Epithelial cell of prostate (primary cell): ENCODE data around the gene HOXD9.

ENCODE experiments used
- DNase-seq: peaks from one replicate; pipeline ENCODE4 v3.0.0-alpha.2; 2011; ENCODE audit warnings: low read depth, low spot score
- H3K27ac ChIP-seq: fragments of 450-650 bp; 2 replicates; pipeline ENCODE4 v1.5.1; 2017; ENCODE audit warnings: mild to moderate bottlenecking

The HOXD9 gene

GRCh38 chr2:176097820-176098365 is 24.6 kb upstream of the HOXD9 start:
- no peak for DNase-seq
- H3K27ac ChIP-seq, result no peak overlapping the region

DNA sequence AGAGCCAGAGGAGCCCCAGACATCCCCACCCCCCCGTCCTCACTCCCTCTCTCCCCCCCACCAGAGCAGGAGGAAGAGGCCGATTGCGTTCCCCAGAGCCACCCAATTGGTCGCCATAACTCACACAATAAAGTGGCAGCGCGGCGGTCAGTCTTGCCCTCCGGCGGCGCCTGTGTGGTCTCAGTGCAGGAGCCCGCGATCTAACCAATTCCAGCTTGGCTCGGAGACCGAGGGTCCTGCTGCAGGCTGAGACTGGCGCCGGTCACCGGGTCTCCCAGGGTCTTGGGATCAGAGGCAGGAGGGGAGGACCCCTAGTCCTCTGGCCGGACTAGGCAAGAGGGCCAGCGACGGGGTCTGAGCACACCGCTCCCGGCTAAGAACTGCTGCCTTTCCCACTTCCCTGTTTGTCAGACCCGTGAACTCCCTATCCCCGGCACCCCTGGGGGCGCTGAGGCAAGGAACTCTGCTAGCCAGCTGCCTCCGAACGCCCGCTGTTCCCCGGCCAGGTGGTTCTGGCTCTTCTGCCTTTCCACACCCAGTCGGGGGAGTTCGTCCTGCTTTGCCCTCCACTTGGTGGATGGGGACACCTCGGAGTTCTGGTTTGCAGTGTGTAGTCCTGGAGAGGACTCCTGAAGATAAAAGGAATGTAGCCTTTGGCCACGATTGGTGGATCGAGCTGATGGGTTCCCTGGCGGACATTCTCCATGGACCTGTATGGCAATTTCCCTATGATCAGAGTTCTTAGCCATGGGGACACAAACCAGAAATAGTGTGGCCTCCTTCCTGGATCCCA is 24.0 kb upstream of the HOXD9 start:
- DNase-seq, result no peak
- H3K27ac ChIP-seq, result no peak overlapping the region

DNA sequence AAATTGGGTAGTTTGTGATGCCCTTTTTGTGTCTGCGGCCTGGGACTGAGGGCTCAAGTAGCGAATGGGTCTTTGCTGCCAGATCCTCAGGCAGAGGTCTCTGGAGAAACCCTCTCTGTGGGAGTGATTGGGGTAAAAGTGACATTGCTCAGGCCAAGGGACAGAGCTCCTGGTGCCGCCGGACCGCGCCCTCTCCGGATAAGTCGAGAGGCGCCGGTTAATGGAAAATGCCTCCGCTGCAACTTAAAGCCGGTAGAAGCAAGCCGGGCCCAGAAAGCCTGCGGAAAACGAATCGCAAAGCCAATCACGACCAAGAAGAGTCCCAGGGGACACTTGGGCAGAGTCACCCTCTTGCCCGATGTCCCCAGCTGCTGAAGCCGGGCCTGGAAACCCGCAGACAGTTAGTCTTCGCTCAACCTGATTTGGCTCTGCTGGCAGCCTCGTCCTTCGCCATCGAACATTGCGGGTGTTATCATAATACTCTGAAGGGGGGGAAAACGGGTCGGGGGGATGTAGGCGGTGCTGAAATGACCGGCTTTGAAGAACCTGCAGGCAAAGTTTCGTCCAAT is 23.3 kb upstream of the HOXD9 start:
- H3K27ac ChIP-seq, result no peak overlapping the region
- no peak for DNase-seq

- no peak for DNase-seq
- no peak within 1 kb of the TSS for H3K27ac ChIP-seq
Measured at GRCh38 chr2:176099728-176100546, 22.6 kb upstream of the HOXD9 start, which contains the start of gene HOXD12. Gene HOXD12, plus strand, starts transcription at chr2:176099795. Its CDS starts 7 bp downstream, at chr2:176099802.

DNA sequence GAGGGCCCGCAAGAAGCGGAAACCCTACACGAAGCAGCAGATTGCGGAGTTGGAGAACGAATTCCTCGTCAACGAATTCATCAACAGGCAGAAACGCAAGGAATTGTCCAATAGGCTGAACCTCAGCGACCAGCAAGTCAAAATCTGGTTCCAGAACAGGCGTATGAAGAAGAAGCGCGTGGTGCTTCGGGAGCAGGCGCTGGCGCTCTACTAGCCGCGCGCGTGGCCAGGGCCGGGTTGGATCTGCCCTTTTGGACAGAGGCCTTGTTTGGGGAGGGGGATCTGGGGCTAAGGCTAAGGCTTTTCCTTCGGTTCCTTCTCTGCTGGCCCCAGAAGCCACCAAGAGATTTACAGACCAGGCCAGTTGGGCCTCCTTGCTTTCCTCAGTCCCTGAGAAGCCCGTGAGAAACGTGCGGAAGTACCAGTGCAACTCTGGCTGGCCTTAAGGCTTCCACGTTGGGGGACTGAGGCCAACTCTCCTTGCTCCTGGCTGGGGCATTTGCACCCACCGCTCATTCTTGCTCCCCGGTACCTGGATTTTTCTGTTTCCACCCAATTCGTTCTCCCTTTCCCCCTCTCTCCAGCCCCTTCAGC is 21.9 kb upstream of the HOXD9 start:
- no peak overlapping the region for H3K27ac ChIP-seq
- no peak for DNase-seq

GRCh38 chr2:176101216-176101830 is 21.2 kb upstream of the HOXD9 start:
- no peak for DNase-seq
- no peak overlapping the region for H3K27ac ChIP-seq

DNA sequence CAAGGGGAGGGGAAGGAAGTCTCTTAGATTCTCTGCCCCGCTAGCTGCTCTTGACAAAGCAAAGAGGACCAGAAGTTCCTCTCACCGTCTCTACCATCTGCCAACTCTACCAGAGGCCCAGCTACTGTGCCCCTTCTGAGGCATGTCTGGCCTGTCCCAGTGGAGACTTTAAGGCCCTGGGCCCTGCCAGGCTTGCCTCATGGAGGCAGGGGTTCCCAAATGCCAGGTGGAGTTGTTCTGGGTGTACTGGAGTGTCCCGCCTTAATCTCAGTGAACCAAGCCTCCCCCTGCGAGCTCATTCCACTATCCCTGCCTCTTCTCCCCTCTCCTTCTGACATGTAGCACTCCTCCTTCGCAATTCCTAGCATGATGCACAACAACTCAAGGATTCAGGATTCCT is 20.7 kb upstream of the HOXD9 start:
- no peak overlapping the region for H3K27ac ChIP-seq
- no peak for DNase-seq

- H3K27ac ChIP-seq, result no peak overlapping the region
- no peak for DNase-seq
Measured at GRCh38 chr2:176102309-176102866, 20.1 kb upstream of the HOXD9 start.

- H3K27ac ChIP-seq, result peak overlapping the region; percentile 98
- no peak for DNase-seq
Measured at GRCh38 chr2:176103194-176103593, 19.3 kb upstream of the HOXD9 start.

DNA sequence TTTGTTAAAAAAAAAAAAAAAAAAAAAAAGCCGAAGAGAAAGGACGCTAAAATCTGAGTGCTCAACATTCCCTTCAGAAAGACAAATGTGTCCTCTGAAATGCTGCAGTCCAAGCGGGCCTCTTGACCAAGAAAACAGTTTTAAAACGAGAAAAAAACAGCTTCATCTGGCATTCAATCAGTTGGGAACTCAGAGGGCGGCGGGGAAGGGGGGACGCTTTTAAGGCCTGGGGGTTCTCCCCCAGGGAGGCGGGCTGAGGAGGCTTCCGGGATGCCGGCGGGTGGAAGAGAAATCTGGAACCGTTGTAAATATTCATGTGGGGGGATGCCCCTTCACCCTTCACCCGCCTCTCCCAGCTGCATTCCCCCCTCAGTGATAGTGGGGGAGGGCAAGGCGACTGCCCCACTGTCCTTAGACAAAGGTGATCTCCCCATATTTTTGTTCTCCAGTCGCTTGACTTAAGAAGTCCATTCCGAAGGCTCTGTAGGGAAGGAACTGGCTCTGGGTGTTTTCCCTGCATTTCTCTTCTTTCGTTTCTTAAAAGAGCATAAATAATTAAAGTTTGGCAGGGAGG is 18.7 kb upstream of the HOXD9 start:
- no peak for DNase-seq
- peak overlapping the region; percentile 98 for H3K27ac ChIP-seq

GRCh38 chr2:176104316-176105077 is 18.0 kb upstream of the HOXD9 start:
- H3K27ac ChIP-seq, result peak overlapping the region; percentile 98
- DNase-seq, result no peak

DNA sequence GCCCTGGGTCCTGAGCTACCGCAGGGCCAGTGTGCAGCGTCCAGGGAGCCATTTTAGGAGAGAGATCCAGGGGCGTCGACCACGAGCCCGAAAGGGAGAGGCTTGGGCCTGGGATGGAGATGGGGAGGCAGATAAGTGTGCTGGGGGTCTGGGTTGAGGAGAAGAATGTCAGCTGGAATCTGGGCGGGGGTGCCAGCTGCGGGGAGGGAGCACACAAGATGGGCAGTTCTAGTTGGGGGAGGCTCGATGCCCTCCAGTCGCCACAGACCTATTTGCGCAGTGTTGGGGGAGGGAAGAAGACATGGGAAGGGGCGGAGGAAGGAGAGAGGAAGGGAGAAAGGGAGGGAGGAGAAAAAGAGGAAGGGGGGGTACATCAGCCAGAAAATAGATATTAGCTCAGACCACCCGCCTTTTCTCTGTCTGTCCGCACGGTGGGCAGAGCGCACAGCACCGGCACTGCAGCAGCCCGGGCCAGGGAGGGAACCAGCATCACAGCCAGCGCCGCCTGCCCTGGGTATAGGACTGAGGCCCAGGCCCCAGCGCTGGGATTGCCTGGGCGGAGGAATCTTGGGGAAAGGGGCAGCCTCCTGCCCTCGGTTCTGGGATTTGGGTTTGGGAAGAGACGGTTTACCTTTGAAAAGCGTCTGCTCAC is 17.3 kb upstream of the HOXD9 start:
- no peak for DNase-seq
- peak overlapping the region; percentile 98 for H3K27ac ChIP-seq

GRCh38 chr2:176105730-176106580 is 16.6 kb upstream of the HOXD9 start:
- DNase-seq, result no peak
- H3K27ac ChIP-seq, result peak overlapping the region; percentile 98

DNA sequence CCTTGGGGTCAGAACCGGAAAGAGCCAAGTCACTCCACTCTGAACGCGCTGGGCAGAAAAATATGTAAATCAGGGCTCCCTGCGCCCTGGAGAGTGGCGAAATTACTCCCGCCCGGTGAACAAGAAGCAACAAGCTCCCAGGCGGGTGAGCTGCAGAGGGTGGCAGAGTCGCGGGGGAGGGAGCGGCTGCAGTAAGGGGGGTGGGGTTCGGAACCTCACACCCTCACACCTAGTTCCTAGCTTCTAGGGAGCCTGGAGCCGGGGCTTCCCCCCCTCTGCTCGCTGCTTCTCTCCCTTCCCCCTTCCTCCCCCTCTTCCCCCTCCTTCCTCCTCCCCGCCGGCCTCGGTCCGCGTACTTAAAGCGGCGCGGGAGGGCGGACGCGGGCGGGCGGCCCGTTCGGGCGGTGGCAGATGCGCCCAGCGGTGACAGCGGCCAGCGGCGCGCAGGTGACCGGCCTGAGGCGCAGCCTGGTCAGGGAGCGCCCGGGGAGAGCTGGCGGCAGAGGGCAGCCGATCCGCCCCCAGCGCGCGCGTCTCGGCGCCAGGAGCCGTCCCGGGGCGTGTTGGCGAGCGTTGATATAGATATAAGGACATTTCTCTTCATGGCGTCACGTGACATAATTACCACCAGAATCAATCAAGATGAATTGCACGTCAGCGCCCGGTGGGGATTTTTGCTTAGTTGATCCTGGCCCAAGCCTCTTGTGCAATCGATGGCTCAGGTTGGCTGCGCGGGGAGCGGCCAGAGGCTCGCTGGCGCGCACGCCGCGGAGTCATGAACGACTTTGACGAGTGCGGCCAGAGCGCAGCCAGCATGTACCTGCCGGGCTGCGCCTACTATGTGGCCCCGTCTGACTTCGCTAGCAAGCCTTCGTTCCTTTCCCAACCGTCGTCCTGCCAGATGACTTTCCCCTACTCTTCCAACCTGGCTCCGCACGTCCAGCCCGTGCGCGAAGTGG is 15.7 kb upstream of the HOXD9 start, which contains the start of gene HOXD11:
Gene HOXD11 (plus strand): TSS at position 700 of the 959 bp plus-strand sequence. CDS start 76 bp downstream, at position 776.
- H3K27ac ChIP-seq, result peak within 1 kb of the TSS; percentile 98
- DNase-seq, result peak; percentile 78

- DNase-seq, result no peak
- peak overlapping the region; percentile 98 for H3K27ac ChIP-seq
Measured at GRCh38 chr2:176107731-176108181, 14.8 kb upstream of the HOXD9 start.
